ENCODE data around the gene MRPL14.

GRCh38 chr6:44122801-44123200 lies 4.5 kb downstream of the MRPL14 start:
- TF ChIP-seq ARNTL (CRISPR knock-in tag; IDR thresholded peaks at IDR 0.05; ENCODE audit: borderline replicate concordance, low read depth) (no peak), ZFP30 (CRISPR knock-in tag; IDR thresholded peaks at IDR 0.05) (no peak), ZNF70 (CRISPR knock-in tag; IDR thresholded peaks at IDR 0.05) (no peak), ZFP3 (CRISPR knock-in tag; IDR thresholded peaks at IDR 0.05) (no peak), CSRNP3 (CRISPR knock-in tag; IDR thresholded peaks at IDR 0.05) (no peak), RARB (CRISPR knock-in tag; IDR thresholded peaks at IDR 0.05) (no peak), TOX (CRISPR knock-in tag; IDR thresholded peaks at IDR 0.05; ENCODE audit: borderline replicate concordance) (no peak), ZC3H10 (CRISPR knock-in tag; IDR thresholded peaks at IDR 0.05) (no peak), SNAI2 (CRISPR knock-in tag; IDR thresholded peaks at IDR 0.05) (no peak), CREB5 (CRISPR knock-in tag; IDR thresholded peaks at IDR 0.05; ENCODE audit: low read depth) (no peak), CSDC2 (CRISPR knock-in tag; IDR thresholded peaks at IDR 0.05) (no peak), ZNF8 (CRISPR knock-in tag; IDR thresholded peaks at IDR 0.05) (no peak)
- TF ChIP-seq, protein P1, sequence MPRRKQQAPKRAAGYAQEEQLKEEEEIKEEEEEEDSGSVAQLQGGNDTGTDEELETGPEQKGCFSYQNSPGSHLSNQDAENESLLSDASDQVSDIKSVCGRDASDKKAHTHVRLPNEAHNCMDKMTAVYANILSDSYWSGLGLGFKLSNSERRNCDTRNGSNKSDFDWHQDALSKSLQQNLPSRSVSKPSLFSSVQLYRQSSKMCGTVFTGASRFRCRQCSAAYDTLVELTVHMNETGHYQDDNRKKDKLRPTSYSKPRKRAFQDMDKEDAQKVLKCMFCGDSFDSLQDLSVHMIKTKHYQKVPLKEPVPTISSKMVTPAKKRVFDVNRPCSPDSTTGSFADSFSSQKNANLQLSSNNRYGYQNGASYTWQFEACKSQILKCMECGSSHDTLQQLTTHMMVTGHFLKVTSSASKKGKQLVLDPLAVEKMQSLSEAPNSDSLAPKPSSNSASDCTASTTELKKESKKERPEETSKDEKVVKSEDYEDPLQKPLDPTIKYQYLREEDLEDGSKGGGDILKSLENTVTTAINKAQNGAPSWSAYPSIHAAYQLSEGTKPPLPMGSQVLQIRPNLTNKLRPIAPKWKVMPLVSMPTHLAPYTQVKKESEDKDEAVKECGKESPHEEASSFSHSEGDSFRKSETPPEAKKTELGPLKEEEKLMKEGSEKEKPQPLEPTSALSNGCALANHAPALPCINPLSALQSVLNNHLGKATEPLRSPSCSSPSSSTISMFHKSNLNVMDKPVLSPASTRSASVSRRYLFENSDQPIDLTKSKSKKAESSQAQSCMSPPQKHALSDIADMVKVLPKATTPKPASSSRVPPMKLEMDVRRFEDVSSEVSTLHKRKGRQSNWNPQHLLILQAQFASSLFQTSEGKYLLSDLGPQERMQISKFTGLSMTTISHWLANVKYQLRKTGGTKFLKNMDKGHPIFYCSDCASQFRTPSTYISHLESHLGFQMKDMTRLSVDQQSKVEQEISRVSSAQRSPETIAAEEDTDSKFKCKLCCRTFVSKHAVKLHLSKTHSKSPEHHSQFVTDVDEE (CRISPR knock-in tag; IDR thresholded peaks at IDR 0.05), result no peak
- TF ChIP-seq, protein P2, sequence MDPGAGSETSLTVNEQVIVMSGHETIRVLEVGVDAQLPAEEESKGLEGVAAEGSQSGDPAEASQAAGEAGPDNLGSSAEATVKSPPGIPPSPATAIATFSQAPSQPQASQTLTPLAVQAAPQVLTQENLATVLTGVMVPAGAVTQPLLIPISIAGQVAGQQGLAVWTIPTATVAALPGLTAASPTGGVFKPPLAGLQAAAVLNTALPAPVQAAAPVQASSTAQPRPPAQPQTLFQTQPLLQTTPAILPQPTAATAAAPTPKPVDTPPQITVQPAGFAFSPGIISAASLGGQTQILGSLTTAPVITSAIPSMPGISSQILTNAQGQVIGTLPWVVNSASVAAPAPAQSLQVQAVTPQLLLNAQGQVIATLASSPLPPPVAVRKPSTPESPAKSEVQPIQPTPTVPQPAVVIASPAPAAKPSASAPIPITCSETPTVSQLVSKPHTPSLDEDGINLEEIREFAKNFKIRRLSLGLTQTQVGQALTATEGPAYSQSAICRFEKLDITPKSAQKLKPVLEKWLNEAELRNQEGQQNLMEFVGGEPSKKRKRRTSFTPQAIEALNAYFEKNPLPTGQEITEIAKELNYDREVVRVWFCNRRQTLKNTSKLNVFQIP (CRISPR knock-in tag; IDR thresholded peaks at IDR 0.05; ENCODE audit: borderline replicate concordance, low read depth), result no peak
